NCI-H2196 (cell line): Measurements from ENCODE around the gene NEIL1.
"Not testable (repeated sequence)": the region's sequence is repeated elsewhere in the genome, so short reads cannot be mapped to it uniquely, and the experiment has no call there.

Experiments used
- DNase-seq: peaks from one replicate; lab custom pipeline; 2025; ENCODE audit not compliant: unreplicated experiment; lab: John Stamatoyannopoulos, UW

NEIL1 gene, protein sequence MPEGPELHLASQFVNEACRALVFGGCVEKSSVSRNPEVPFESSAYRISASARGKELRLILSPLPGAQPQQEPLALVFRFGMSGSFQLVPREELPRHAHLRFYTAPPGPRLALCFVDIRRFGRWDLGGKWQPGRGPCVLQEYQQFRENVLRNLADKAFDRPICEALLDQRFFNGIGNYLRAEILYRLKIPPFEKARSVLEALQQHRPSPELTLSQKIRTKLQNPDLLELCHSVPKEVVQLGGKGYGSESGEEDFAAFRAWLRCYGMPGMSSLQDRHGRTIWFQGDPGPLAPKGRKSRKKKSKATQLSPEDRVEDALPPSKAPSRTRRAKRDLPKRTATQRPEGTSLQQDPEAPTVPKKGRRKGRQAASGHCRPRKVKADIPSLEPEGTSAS

GRCh38 chr15:75346796-75347221 lies at the start of gene NEIL1:
NEIL1 (plus strand) TSS chr15:75347039; CDS start chr15:75348906, 1,867 bp downstream.
- DNase-seq: no peak

- not testable (repeated sequence) for DNase-seq
Observed at GRCh38 chr15:75298541-75299310, 48.1 kb upstream of the NEIL1 start.

GRCh38 chr15:75299311-75299688 lies 47.5 kb upstream of the NEIL1 start:
- not testable (repeated sequence) for DNase-seq

- DNase-seq: not testable (repeated sequence)
Observed at GRCh38 chr15:75300026-75300425, 46.8 kb upstream of the NEIL1 start.

DNA sequence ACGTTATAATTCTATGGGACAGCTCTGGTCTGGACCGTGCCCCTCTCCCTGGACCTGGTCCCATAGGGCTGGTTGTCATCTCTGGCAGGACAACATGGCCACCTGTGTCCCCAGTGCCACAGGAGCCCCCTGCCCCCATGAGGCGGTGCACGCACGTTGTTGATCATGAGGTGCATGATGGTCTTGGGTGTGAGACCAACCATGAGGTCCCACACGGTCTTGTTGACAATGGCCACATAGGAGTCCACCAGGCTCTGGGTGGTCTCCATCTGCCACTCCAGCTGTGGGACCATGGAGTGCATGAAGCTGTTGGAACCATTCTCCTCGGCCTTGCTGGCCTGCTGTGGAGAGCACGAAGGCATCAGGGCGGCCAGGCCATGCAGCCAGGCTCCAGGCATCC lies 44.5 kb upstream of the NEIL1 start:
- DNase-seq: no peak

DNA sequence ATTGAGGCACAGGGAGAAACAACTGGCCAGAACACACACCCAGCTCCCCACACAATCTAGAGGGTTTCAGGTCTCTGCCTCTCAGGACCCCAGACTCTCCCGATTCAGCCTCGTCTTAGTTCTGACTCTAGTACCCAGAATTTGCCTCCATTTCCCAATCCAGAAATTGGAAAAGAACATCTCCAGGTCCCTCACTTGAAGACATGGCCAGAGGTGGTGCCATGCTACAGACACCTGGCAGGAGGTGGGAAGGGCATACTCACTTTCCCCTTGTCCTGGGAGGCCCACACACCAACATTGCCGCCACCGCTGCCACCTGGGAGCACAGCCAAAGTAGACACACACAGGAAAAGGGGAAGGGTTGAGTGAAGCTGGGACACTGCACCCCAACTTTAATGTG lies 44.1 kb upstream of the NEIL1 start:
- not testable (repeated sequence) for DNase-seq

DNA sequence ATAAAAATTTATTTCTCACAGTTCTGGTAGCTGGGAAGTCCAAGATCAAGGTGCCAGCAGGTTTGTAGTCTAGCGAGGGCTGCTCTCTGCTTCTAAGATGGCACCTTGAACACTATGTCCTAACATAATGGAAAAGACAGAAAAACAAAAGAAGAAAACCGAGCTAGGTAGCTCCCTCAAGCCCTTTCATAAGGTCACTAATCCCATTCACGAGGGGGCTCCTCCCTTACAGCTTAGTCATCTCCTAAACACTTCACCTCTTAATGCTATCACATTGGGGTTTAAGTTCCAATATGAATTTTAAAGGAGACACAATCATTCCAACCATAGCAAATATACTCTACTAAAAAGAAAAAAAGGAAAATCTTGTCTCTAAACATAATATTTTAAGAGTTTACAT lies 40.7 kb upstream of the NEIL1 start:
- no peak for DNase-seq

DNA sequence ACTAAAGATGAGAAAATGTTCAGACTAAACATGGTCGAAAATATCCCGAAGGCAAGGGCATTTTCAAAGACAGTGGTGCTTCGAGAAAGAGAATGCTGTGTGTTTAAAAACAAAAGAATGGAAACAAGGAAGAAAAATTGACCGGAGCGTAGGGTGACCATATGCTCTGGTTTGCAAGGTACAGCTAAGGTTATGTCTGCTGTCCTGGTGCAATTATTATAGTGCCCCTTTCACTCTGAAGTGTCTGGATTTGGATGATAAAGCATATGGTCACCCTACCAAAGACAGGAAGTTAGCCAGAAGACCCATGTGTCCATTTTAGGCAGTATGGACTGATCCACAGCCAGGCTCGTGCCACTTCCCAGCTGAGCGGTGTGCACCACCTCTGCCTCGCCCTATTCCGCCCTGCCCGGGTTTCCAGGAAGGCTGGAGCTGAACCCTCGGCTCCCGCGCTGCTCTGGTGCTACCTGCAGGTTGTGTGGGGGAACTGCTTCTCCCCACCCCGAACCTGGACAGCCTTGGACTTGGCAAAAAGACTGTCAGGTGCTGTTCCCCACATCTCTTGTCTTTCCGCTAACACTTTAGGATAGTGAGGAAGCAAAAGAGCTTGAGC lies 39.0 kb upstream of the NEIL1 start:
- peak; percentile 1 for DNase-seq

DNA sequence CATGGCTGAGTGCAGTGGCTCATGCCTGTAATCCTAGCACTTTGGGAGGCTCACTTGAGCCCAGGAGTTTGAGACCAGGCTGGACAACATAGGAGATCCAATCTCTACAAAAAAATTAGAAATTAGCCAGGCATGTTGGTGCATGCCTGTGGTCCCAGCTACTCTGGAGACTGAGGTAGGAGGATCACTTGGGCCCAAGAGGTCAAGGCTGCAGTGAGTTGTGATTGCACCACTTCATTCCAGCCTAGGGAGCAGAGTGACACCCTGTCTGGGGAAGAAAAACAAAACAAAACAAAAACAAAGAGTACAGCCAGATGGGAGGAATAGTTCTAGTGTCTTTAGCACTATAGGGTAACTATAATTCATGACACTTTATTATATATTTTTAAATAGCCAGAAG lies 37.1 kb upstream of the NEIL1 start:
- no peak for DNase-seq

GRCh38 chr15:75312548-75312947 lies 34.3 kb upstream of the NEIL1 start:
- not testable (repeated sequence) for DNase-seq

DNA sequence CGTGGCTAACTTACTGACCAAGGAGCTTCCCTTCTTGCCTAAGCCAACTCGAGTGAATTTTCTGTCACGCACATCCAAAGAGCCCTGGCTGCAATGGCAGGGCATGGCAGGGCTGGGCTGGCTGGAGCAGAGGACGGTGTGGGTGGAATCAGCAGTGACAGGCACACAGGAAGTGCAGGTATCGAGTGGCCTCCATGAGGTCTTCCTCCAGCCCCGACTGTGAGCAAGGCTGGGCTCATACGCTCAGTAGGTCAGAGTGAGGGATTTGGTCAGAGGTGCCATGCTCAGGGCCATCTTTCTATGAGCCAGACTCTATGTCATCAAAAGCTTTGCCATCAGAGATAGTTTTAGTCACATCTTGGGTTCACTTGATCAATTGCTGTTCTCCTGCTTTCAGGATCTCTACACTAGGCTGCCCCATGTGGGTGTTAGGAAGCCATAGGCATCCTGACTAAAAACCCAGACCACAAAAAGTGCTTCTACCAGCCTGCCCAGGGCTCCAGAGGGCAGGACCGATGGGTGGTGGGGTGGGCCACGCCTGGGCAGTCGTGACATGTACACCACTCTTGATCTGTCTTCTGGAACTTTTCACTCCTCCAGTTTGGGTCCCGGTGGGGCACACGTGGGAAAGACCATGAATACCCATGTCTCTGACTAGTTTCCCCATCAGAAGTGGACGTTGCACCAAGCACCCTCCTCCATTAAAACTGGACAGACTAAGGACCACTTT lies 33.6 kb upstream of the NEIL1 start:
- DNase-seq: no peak

DNA sequence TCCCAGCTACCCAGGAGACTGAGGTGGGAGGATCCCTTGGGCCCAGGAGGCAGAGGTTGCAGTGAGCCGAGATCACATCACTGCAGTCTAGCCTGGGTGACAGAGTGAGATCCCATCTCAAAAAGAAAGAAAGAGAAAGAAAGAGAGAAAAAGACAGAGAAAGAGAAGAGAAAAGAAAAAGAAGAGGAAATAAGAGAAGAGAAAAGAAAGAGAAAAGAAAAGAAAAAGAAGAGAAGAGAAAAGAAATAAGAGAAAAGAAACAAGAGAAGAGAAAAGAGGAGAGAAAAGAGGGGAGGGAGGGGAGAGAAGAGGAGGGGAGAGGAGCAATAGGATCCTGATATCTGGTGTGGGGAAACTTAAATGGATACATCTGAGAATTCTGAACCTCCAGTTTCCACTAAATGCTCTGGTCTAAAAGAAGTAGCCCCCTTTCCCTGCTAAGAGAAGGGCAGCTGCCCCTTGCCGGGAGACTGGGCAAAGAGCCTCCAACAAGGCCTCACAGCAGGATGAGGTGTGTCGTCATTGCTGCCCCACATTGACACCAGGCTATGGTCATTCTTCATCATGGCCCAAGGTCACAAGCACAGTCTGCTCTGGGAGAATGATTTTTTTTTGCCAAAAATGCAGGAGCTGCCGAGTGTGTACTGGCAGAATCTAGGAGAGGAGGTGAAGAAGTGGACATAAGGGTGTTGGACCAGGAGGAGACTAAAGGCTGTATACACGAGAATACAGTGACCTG lies 32.1 kb upstream of the NEIL1 start:
- no peak for DNase-seq

- not testable (repeated sequence) for DNase-seq
Observed at GRCh38 chr15:75319231-75319897, 27.5 kb upstream of the NEIL1 start.

DNA sequence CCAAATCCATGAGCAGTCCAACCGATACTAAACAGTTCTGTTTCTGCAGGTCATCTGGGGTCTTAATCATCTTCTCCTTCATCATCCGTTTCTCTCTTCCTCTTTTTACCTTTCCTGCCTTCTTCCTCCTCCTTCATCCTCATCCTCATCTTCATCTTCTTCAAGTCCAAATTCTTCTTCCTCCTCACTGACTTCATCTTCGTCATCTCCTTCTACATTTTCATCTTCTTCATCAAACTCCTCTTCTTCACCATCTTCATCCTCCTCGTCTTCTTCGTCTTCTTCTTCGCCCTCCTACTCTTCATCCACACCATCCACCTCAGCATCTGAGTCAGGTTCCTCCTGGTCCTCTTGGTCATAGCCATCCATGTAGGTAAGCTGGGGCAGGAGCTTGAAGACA lies 25.1 kb upstream of the NEIL1 start:
- DNase-seq: no peak

GRCh38 chr15:75325922-75326321 lies 20.9 kb upstream of the NEIL1 start:
- DNase-seq: no peak

DNA sequence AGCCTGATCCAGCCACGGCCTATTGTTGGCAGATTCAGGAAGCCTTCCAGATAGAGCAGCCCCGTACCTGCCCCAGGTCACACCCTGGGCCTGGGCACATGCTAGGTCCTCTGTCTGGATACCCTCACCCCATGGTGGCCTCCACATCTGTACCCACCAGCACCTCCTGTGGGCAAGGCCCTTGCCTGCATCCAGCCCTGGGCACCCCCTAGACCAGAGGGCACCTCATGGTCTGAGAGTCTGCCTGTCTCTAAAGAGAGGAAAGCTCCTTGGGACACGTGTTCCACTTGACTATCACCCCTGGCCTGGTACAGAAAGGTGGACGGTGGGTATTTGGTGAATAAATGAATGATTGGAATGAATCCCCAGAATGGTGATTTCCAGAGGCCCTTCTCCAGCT lies 19.8 kb upstream of the NEIL1 start:
- no peak for DNase-seq

DNA sequence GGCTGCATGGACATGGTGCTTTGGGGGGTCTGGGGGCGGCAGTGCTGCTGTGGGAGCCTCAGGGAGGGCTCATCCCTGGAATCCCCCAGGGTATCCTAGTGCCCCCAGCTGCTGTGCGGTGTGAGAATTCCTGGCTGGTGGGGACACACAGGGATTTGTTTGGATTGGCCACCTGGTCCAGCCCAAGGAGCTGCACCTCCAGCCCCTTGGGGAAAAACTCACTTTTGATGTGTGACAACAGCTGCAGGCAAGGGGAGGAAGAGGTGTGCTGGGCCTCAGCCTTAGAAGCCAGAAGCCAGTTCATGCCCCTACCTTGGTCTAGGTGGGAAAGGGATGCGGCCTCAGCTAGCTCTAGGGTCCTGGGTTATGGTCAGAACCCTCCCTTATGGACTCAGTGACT lies 19.3 kb upstream of the NEIL1 start:
- no peak for DNase-seq

DNA sequence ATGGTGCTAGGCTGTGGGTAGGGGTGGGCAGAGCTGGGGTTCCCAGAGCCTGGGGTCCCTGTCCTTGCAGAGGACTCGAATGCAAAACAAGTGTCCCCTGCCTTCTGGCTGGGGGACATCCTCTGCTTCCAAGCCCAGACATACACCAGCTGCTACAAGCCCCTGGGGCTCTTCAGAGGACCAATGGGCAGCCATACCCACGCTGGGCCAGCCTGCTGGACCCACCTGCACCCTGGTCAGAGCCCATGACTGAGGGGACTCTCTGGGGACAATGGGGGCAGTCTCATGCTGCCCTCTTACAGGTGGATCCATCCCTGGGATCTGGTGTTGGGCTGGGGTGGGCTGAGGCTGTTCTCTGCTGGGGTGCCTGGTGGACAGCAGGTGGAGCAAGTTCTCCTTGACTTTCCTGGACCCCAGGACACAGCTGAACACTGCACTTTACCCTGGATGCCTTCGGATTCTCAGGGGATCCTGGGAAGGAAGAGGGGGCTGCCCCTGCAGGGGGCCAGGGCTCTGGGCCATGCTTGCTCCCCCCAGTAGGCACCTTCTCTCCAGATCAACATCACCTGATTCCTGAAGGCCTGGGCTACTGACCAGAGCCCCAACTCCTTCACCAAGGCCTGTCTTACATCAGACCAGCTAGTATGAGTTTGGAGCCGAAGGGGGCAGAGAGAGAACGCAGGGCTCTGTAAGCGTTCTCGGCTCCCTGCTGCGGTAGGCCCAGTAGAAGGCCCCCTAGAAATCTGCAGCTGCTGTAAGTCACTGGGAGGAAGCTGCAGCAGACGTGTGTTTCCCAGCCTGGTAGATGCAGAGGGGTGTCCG lies 18.1 kb upstream of the NEIL1 start:
- DNase-seq: no peak

GRCh38 chr15:75329571-75329970 lies 17.3 kb upstream of the NEIL1 start:
- no peak for DNase-seq
